IPS-18c (cell line): Measurements from ENCODE around the gene CASP3.
"Not testable (repeated sequence)": the region's sequence is repeated elsewhere in the genome, so short reads cannot be mapped to it uniquely, and the experiment has no call there.

Experiments used
- H3K4me3 ChIP-seq: 2 replicates; pipeline ENCODE4 v1.7.0; 2013; ENCODE audit warnings: low read depth, mild to moderate bottlenecking, low read length, moderate library complexity; ENCODE audit not compliant: insufficient read depth
- H3K9me3 ChIP-seq: one replicate; pipeline ENCODE4 v1.6.1; 2013; ENCODE audit warnings: mild to moderate bottlenecking, low read length, moderate library complexity; ENCODE audit not compliant: control insufficient read depth, insufficient read depth

Gene CASP3

DNA sequence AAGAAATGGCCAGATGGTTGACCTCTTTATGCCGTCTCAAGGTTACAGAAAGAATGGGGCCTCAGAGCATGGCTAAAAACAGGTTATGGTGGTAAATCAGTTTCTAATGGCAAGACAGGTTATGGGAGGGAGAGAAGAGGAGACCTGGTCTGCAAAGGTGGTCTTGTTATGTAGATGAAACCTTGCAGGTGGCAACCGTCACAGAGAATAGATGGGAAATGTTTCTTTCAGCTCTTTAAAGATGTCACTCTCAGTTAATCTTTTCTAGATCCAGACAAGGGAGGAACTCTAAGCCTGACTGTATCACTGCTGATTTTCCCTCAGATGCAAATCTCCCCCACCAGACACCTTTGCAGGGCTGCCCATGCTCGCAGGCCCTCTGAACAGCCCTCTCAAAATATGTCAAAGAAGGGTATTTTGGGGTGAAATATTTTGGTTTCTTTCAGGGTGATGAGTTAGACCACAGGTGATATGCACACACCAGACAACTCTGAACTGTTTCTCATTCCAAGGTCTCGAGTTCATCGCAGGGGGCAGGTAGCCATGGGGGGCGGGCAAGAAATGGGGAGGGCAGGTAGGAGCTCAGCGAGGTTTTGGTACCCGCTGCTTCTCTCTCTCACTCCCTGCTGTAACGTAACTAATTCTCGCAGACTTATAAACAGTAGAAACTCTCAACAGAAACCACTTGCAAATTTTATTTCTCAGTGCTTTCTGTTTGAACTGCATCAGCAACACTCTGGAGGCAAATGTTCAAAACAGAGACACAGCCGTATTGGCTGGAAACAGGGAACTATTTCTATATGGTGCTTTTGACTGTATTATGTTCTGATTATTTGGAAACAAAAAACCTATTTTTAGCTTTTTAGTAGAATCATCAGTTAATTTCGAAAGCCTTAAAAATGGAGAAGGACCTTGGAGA, 32.4 kb downstream of the CASP3 start:
- Histone ChIP-seq H3K9me3 (peaks cover 5% of the 10 kb centered on the region), H3K4me3 (no peak overlapping the region)

- H3K4me3 ChIP-seq, H3K9me3 ChIP-seq: not testable (repeated sequence)
These were observed 33.1 kb downstream of the CASP3 start for GRCh38 chr4:184616168-184616567.

- peaks cover 5% of the 10 kb centered on the region for H3K9me3 ChIP-seq
- no peak overlapping the region for H3K4me3 ChIP-seq
These were observed 34.7 kb downstream of the CASP3 start for GRCh38 chr4:184614509-184614908.

DNA sequence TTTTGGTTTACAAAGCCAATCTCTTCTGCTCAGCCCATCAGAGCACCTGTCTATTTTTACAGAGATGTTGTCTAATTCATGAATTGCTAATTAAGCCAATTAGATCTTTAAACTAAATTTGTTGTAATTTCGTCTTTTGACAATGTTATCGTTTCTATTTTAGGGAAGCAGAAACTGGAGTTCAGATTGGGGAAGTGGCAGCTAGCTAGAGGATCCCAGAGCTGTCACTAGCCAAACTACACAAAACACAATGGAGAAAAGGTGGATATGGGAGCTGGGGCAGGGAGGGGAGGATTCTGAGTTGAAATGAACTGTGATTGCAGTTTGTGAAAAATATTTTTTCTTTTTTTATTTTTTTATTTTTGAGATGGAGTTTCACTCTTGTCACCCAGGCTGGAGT, 35.8 kb downstream of the CASP3 start:
- H3K4me3 ChIP-seq = no peak overlapping the region

DNA sequence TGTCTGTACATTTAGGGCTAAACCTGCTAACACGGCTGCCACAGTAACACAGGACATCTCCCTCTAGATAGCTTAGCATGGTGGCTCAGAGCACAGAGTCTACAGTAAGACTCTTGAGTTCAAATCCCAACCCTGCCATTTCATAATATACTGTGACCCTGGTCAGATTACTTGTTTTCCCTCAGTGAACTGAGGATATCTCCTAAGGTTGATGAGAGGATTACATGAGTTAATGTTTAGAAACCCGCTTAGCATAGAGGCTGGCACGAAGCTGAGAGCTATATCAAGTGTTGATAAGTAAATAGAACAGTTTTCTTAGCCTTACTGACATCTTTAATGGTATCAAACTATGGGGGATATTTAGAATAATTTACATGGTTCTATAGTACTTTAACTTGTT, 37.2 kb downstream of the CASP3 start:
- Histone ChIP-seq H3K4me3 (no peak overlapping the region), H3K9me3 (peaks cover 3% of the 10 kb centered on the region)

More for the DNA sequence above, 35.8 kb downstream of the CASP3 start:
- H3K9me3 ChIP-seq = peaks cover 3% of the 10 kb centered on the region

DNA sequence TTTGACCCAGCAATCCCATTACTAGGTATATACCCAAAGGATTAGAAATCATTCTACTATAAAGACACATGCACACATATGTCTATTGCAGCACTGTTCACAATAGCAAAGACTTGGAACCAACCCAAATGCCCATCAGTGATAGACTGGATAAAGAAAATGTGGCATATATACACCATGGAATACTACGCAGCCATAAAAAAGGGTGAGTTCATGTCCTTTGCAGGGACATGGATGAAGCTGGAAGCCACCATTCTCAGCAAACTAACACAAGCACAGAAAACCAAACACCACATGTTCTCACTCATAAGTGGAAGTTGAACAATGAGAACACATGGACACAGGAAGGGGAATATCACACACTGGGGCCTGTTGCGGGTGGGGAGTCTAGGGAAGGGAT, 41.8 kb downstream of the CASP3 start:
- not testable (repeated sequence) for H3K4me3 ChIP-seq, H3K9me3 ChIP-seq

- not testable (repeated sequence) for H3K4me3 ChIP-seq, H3K9me3 ChIP-seq
These were observed 46.4 kb downstream of the CASP3 start for GRCh38 chr4:184602857-184603256.

DNA sequence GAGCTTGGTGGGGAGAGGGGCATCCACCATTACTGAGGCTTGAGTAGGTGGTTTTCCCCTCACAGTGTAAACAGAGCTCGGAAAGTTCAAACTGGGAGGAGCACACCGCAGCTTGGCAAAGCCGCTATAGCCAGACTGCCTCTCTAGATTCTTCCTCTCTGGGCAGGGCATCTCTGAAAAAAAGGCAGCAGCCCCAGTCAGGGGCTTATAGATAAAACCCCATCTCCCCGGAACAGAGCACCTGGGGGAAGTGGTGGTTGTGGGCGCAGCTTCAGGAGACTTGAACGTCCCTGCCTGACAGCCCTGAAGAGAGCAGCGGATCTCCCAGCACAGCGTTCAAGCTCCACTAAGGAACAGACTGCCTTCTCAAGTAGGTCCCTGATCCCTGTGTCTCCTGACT, 48.3 kb downstream of the CASP3 start:
- not testable (repeated sequence) for H3K9me3 ChIP-seq, H3K4me3 ChIP-seq

DNA sequence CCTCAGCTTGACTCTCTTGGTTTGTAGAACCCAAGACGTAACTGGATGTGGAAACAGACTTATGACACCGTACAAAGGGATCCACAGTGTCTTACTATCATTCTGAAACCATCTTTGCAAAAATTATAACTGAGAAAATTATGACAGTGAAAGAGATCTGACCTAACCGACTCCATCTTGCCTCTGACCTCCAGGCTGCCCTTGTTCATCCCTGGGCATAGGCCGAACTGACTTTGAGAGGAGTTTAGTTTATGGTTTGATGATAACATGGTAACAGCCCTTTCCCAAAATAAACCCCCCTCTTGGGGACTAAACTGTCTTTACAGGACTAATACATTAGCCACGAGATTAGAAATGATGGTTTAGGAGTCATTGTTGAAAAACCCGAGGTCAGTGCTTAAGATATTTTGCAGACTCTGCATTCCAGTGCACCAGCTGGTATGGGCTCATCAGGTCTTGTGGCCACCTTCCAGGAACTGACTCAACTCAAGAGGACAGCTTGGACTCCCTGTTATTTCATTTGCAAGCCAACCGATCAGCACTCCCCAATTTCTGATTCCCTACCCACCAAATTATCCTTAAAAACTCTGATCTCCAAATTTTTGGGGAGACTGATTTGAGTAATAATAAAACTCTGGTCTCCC, 49.6 kb downstream of the CASP3 start:
- no peak overlapping the region for H3K4me3 ChIP-seq
- H3K9me3 ChIP-seq = peaks cover 2% of the 10 kb centered on the region

GRCh38 chr4:184598753-184599491, 50.3 kb downstream of the CASP3 start:
- no peak overlapping the region for H3K4me3 ChIP-seq
- H3K9me3 ChIP-seq = peaks cover 2% of the 10 kb centered on the region

DNA sequence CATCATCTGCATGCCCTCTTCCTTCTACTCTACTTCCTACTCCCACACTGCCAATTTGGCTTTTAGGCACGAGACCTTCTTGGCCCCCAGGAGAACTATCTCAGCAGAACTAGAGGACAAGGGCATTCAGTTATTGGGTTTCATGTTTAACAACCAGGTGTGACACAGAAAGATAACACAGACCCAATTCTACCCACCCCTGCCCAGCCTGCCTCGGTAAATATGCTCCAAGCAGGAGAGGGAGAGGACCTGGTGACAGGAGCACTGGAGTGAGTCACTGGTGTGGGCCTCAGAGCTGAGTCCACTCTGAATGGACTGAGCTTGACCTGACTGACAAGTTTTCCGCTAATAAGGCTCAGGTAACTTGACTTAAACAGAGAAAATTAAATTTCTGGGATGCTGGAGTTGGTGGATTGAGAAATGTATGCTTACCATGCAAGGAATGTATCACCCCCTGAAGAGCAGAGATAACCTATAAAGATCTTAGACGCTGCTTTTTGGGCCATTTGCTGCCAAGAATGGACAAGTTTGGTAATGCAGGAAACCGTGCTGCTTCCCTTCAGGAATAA, 52.5 kb downstream of the CASP3 start:
- Histone ChIP-seq H3K9me3 (no peaks in the 10 kb centered on the region), H3K4me3 (no peak overlapping the region)

GRCh38 chr4:184596044-184596616, 53.1 kb downstream of the CASP3 start:
- no peaks in the 10 kb centered on the region for H3K9me3 ChIP-seq
- H3K4me3 ChIP-seq = no peak overlapping the region

DNA sequence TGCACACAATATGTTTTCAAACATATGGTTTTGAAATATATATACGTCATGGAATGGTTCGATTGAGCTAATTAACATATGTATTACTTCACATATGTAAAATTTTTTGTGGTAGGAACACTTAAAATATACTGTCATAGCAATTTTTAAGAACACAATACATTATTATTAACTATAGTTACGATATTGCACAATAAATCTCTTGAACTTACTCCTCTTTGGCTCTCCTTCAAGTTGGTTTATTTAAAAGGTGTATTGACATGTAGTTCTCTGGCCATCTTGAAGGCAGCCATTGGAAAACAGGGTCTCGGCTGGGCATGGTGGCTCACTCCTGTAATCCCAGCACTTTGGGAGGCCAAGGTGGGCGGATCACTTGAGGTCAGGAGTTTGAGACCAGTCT, 53.8 kb downstream of the CASP3 start:
- Histone ChIP-seq H3K4me3 (no peak overlapping the region), H3K9me3 (no peaks in the 10 kb centered on the region)

DNA sequence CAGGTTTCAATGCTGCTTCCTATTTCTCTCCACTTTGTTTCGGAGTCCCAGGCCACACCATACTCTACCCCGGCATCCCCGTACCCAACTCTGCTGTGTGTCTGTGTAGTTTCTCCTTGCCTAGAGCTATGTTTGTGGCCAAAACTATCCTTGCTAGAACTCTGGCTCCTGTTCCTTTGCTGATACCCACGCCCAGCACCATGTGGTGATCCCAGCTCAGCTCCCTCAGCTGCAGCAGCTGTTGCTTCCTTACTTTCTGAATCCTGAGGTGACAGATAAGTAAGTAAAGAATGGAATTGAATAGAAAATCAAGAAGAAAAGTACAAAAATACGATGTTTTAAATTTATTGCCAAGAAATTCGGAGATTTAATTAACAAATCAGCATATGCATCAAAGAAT, 55.8 kb downstream of the CASP3 start:
- Histone ChIP-seq H3K9me3 (no peaks in the 10 kb centered on the region), H3K4me3 (no peak overlapping the region)

DNA sequence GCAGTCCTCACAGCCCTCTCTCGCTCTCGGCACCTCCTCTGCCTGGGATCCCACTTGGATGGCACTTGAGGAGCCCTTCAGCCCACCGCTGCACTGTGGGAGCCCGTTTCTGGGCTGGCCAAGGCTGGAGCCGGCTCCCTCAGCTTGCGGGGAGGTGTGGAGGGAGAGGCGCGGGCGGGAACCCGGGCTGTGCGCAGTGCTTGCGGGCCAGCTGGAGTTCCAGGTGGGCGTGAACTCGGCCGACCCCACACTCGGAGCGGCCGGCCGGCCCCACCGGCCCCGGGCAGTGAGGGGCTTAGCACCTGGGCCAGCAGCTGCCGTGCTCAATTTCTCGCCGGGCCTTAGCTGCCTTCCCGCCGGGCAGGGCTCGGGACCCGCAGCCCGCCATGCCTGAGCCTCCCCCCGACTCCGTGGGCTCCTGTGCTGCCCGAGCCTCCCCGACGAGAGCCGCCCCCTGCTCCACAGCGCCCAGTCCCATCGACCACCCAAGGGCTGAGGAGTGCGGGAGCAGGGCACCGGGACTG, 57.4 kb downstream of the CASP3 start:
- not testable (repeated sequence) for H3K9me3 ChIP-seq, H3K4me3 ChIP-seq

DNA sequence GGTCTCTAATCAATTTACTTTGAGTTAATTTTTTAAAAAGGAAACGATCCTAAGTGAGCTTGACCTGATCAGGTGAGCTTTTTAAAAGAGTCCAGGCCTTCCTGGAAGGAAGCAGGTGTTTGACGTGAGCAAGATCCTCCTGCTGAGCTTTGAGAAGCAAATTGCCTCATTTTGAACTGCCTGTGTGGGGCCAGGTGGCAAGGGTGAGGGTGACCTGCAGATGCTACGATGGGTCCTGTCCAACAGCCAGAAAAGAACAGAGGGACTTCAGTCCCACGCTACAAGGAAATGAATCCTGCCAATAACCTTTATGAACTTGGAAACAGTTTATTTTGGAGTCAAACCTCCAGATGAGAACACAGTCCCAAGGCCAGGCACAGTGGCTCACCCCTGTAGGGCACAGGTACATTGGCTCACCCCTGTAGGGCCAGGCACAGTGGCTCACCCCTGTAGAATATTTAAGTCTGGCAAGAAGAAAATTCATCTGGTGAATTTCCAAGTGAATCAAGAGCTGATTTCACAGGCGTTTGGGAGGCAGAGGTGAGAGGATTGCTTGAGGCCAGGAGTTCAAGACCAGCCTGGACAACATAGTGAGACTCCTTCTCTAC, 58.1 kb downstream of the CASP3 start:
- Histone ChIP-seq H3K4me3 (no peak overlapping the region), H3K9me3 (no peaks in the 10 kb centered on the region)

- H3K4me3 ChIP-seq = no peak overlapping the region
- no peaks in the 10 kb centered on the region for H3K9me3 ChIP-seq
These were observed 59.1 kb downstream of the CASP3 start for GRCh38 chr4:184590196-184590595.
